ENCODE data around the gene MED13L. TPM values are rescaled to one million over a fixed set of nuclear protein-coding genes. Genes with fewer than 3 reads are reported as not detected.

Gene MED13L
- polyA plus RNA-seq, 1 donor (not counting 4 experiments of a cell fraction or from before 2014, with no cell fraction given): 31.7 TPM

- H3K36me3 ChIP-seq (ENCODE audit: control insufficient read depth in 2 of 2, extremely low read depth in 1 of 2, insufficient read depth in 2 of 2, low read length in 2 of 2): no peaks in the 10 kb centered on the region
- no peak for FAIRE-seq
- no peaks in the 10 kb centered on the region for H3K4me1 ChIP-seq (ENCODE audit: control insufficient read depth, extremely low read depth, insufficient read depth, low read length)
- DNase-seq (ENCODE audit: low read depth, low spot score): no peak
- peaks cover 57% of the 10 kb centered on the region for H3K79me2 ChIP-seq (ENCODE audit: control insufficient read depth, insufficient read depth, low read length)
- no peak overlapping the region for H3K4me3 ChIP-seq (ENCODE audit: control insufficient read depth in 2 of 3, extremely low read depth in 1 of 3, insufficient read depth in 2 of 3, low read depth in 1 of 3, low read length in 3 of 3)
- no peak overlapping the region for H3K9ac ChIP-seq (ENCODE audit: control insufficient read depth, extremely low read depth, insufficient read depth, low read length)
- TF ChIP-seq, protein P1, sequence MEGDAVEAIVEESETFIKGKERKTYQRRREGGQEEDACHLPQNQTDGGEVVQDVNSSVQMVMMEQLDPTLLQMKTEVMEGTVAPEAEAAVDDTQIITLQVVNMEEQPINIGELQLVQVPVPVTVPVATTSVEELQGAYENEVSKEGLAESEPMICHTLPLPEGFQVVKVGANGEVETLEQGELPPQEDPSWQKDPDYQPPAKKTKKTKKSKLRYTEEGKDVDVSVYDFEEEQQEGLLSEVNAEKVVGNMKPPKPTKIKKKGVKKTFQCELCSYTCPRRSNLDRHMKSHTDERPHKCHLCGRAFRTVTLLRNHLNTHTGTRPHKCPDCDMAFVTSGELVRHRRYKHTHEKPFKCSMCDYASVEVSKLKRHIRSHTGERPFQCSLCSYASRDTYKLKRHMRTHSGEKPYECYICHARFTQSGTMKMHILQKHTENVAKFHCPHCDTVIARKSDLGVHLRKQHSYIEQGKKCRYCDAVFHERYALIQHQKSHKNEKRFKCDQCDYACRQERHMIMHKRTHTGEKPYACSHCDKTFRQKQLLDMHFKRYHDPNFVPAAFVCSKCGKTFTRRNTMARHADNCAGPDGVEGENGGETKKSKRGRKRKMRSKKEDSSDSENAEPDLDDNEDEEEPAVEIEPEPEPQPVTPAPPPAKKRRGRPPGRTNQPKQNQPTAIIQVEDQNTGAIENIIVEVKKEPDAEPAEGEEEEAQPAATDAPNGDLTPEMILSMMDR (optimal IDR thresholded peaks at IDR 0.05 in 1 of 3, IDR thresholded peaks at IDR 0.05 in 1 of 3, conservative IDR thresholded peaks at IDR 0.05 in 1 of 3; ENCODE audit: extremely low read depth in 1 of 3, insufficient read depth in 2 of 3, low read length in 3 of 3): no peak
- TF ChIP-seq EZH2 (IDR thresholded peaks at IDR 0.05; ENCODE audit: low read length): no peak
- H3K9me3 ChIP-seq (ENCODE audit: control insufficient read depth, low read depth, low read length): no peaks in the 10 kb centered on the region
- no peak overlapping the region for H3K4me2 ChIP-seq (ENCODE audit: control insufficient read depth, extremely low read depth, insufficient read depth, low read depth, low read length)
- dilution Hi-C loops (cut with MboI; ENCODE audit: extremely low pct_ligation_motif_present, low sequenced_read_pairs): no loop called here
- H3K27ac ChIP-seq (ENCODE audit: control insufficient read depth, insufficient read depth, low read length): no peak overlapping the region
- H3K27me3 ChIP-seq (ENCODE audit: control insufficient read depth, extremely low read depth, insufficient read depth, low read length): no peaks in the 10 kb centered on the region
- peaks cover 2% of the 10 kb centered on the region for H4K20me1 ChIP-seq (ENCODE audit: control insufficient read depth, extremely low read depth, insufficient read depth, low read length)
- no peak overlapping the region for H2AFZ ChIP-seq (ENCODE audit: control insufficient read depth, low read length)
- peaks cover 3% of the 10 kb centered on the region for H3K9me1 ChIP-seq (ENCODE audit: control insufficient read depth, extremely low read depth, insufficient read depth, low read length)
These were observed 177.7 kb downstream of the MED13L start for GRCh38 chr12:116099652-116100432.

GRCh38 chr12:116096874-116097273, 180.6 kb downstream of the MED13L start:
- H3K9ac ChIP-seq (ENCODE audit: control insufficient read depth, extremely low read depth, insufficient read depth, low read length): no peak overlapping the region
- no peaks in the 10 kb centered on the region for H3K36me3 ChIP-seq (ENCODE audit: control insufficient read depth in 2 of 2, extremely low read depth in 1 of 2, insufficient read depth in 2 of 2, low read length in 2 of 2)
- peaks cover 3% of the 10 kb centered on the region for H3K9me1 ChIP-seq (ENCODE audit: control insufficient read depth, extremely low read depth, insufficient read depth, low read length)
- H3K4me3 ChIP-seq (ENCODE audit: control insufficient read depth in 2 of 3, extremely low read depth in 1 of 3, insufficient read depth in 2 of 3, low read depth in 1 of 3, low read length in 3 of 3): no peak overlapping the region
- no peaks in the 10 kb centered on the region for H3K27me3 ChIP-seq (ENCODE audit: control insufficient read depth, extremely low read depth, insufficient read depth, low read length)
- H3K27ac ChIP-seq (ENCODE audit: control insufficient read depth, insufficient read depth, low read length): no peak overlapping the region
- no peaks in the 10 kb centered on the region for H4K20me1 ChIP-seq (ENCODE audit: control insufficient read depth, extremely low read depth, insufficient read depth, low read length)
- TF ChIP-seq EZH2 (IDR thresholded peaks at IDR 0.05; ENCODE audit: low read length): no peak
- TF ChIP-seq, protein P1 (optimal IDR thresholded peaks at IDR 0.05 in 1 of 3, IDR thresholded peaks at IDR 0.05 in 1 of 3, conservative IDR thresholded peaks at IDR 0.05 in 1 of 3; ENCODE audit: extremely low read depth in 1 of 3, insufficient read depth in 2 of 3, low read length in 3 of 3): no peak
- DNase-seq (ENCODE audit: low read depth, low spot score) (no peak), FAIRE-seq (no peak)
- dilution Hi-C loops (cut with MboI; ENCODE audit: extremely low pct_ligation_motif_present, low sequenced_read_pairs): no loop called here
- H3K79me2 ChIP-seq (ENCODE audit: control insufficient read depth, insufficient read depth, low read length): peaks cover 46% of the 10 kb centered on the region
- no peak overlapping the region for H3K4me2 ChIP-seq (ENCODE audit: control insufficient read depth, extremely low read depth, insufficient read depth, low read depth, low read length)
- no peak overlapping the region for H2AFZ ChIP-seq (ENCODE audit: control insufficient read depth, low read length)
- no peaks in the 10 kb centered on the region for H3K9me3 ChIP-seq (ENCODE audit: control insufficient read depth, low read depth, low read length)
- no peaks in the 10 kb centered on the region for H3K4me1 ChIP-seq (ENCODE audit: control insufficient read depth, extremely low read depth, insufficient read depth, low read length)

All from keratinocyte (primary cell).